C1 segment of cervical spinal cord (tissue), 14 donors: Measurements from ENCODE around the gene UST.
A peak's percentile ranks its signal among the peaks of the same experiment; 100 is the strongest.
"Not testable (repeated sequence)": the region's sequence is repeated elsewhere in the genome, so short reads cannot be mapped to it uniquely, and the experiment has no call there.

Experiments used
- DNase-seq, 14 donors: peaks; one replicate each; lab custom pipeline; 2025; lab: John Stamatoyannopoulos, UW

Gene UST

GRCh38 chr6:148898376-148899014 is 151.7 kb downstream of the UST start:
- no peak for DNase-seq

- peak in 1 of 14 donors; percentile 58 for DNase-seq
These were observed 158.4 kb downstream of the UST start for GRCh38 chr6:148904896-148905870.

DNA sequence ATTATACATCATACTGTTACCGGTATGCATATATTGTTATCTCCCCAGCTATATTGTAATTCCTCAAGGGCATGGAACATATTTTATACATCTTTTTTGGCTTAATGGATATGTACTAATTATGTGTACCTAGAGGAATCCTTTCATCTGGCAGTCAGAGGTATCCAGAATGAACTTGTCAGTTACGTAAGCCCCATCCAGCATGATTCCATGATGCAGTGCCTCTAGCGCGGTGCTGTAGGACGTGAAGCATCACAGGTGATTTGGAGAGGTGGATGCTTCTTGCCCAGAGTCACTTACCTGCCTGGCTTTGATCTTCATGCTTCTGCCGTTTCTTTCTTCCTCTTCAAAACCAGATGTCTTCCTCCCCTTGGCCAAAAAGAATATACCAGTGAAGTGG is 159.1 kb downstream of the UST start:
- peak in 1 of 14 donors; percentile 37 for DNase-seq

DNA sequence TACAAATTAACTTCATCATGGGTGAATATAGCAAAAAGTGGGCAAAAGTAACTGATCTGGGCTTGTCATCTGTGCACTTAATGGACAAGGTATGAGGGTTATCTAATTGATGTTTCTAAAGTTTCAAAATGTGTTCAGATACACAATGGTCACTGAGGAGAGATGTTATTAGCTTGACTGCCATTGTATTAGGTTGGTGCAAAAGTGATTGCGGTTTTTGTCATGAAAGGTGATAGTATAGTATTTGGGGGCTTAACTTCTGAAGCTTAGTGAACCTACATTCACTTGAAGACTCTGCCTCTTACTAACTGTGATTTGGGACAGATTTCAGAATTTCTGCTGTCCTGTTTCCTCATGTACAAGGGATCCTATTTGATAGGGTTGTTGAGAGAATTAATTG is 159.6 kb downstream of the UST start:
- DNase-seq: no peak

DNA sequence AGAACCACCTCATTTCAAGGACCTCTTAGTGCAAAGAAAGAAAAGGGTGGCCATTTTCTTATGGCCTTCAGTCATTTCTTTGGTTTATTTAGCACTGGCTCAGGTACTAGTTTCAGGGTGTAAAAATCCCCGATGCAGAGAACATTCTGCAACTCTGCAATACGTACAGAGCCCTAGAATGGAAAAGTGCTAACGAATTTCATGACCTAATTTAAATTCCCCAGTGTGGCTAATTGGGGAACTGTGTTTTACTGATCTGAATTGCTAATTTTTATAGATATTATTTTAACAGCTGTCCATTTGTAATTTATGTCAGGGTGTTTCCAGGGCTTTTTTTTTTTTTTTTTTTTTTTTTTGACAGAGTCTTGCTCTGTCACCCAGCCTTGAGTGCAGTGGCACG is 160.7 kb downstream of the UST start:
- no peak for DNase-seq

- DNase-seq: no peak
These were observed 165.4 kb downstream of the UST start for GRCh38 chr6:148912252-148912651.

- DNase-seq: no peak
These were observed 169.0 kb downstream of the UST start for GRCh38 chr6:148915810-148916209.

GRCh38 chr6:148916485-148916884 is 169.7 kb downstream of the UST start:
- DNase-seq: not testable (repeated sequence)

- no peak for DNase-seq
These were observed 177.6 kb downstream of the UST start for GRCh38 chr6:148924226-148925012.

GRCh38 chr6:148925701-148926100 is 178.9 kb downstream of the UST start:
- no peak for DNase-seq

DNA sequence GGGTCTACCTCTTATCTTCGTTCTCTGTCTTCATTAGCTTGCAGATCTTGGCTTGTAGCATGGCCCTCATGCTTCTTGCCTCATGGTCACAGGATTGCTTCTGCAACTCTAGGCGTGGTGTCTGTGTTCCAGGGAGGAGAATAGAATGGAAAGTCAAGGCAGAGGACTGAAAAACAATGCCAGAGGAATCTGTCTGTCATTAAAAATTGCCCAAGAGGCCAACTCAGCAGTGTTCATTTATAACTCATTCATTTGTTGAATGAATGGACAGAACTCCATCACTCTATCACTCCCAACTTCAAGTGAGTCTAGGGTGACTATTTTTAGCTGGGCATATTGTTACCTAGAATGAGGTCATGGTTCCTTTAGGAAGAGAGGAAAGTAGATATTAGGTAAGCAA is 179.6 kb downstream of the UST start:
- DNase-seq: no peak

GRCh38 chr6:148927586-148927985 is 180.8 kb downstream of the UST start:
- DNase-seq: peak in 1 of 14 donors; percentile 48

DNA sequence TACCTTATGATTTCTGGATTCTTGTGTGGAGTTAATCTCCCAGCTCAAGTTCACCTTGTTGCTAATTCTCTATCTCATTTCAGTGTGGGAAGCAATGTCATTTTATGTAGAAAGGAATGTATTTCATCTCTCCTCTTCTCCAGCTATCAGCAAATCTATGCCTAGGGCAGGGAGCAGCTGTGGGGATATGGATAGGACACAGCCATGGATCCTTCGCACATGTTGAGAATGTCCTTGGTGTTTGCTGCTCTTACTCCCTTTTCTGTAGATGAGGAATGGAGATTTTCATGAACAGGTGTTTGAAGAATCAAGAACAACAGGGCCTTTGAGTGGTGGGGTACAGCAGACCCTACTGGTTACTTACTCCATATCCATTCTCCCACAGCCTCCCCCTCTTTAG is 182.0 kb downstream of the UST start:
- no peak for DNase-seq

- DNase-seq: no peak
These were observed 185.4 kb downstream of the UST start for GRCh38 chr6:148932208-148932607.

GRCh38 chr6:148932731-148933130 is 185.9 kb downstream of the UST start:
- DNase-seq: no peak

- DNase-seq: peak in 7 of 14 donors; percentile 1 to 30 (median 5)
These were observed 187.7 kb downstream of the UST start for GRCh38 chr6:148934539-148934938.

DNA sequence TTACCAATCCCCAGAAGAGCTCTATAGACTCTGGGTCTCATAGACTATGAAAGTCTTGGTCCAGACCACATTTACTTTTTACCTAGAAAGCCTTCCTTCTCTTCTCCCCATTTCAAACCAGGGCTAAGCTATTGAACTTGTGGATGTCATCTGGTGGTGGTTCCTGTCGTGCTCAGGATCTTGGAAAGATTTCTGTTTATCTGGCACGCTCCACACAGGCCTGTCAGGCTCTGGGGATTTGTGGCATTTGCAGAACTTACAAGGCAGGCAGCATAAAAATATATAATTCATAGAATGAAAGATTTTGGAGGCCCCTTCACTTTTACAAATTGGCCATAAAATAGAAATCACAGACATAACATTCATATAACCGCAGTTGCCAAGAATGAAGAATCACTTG is 188.1 kb downstream of the UST start:
- DNase-seq: peak in 1 of 14 donors; percentile 1

GRCh38 chr6:148935705-148936435 is 189.0 kb downstream of the UST start:
- DNase-seq: no peak

DNA sequence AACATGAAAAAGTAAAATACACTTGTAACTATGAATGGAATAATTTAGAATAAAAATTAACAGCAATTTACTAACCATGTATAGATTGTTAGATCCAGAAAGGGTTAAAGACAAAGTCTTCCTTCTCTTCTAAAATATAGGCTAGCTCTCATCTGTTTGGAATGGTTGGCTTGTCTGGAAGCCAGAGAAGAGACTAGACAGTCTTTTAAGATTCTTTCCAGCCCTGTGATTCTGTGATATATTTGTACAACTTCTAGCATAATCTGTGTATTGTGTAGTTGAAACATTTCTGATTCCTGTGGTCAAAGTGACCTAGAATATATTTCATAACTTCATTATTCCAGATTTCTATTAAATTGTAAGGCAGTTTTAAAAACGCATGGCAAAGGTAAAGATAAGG is 196.6 kb downstream of the UST start:
- DNase-seq: no peak

- DNase-seq: no peak
These were observed 197.8 kb downstream of the UST start for GRCh38 chr6:148944608-148945007.

DNA sequence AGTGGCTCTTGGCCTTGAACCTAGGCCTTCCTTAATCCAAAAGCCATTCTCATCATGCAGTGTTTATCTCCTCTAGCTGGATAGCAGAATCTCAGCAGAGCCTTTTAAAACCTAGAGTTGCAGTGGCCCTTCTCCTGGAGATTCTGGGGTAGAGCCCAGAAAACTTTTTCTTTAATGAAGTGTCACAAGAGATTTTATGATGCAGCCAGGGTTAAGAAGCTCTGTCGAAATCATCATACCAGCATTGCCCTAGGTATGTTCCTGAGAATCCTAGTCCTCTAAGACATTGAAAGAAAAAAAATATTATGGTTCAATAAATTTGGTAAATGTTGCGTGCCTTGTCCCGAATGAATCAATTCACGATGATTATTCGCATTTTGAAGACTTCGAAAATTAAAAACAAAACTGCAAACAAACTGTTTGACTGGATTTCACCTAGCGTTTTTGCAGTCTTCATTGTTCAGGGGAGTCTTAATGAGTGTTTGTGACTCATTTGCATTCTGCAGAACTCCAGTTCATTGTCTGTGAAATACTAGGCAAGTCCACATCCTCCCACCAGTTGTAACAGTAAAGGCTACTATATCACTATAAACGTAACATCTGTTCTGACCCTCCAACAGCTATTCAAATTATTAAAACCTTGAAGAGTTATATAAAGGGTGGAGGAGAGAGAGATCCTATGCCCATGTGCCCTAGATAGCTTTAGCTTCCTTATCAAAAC is 198.6 kb downstream of the UST start:
- DNase-seq: no peak
